LHCN-M2 (cell line): ENCODE data around the gene OR2AG2. TPM values are rescaled to one million over a fixed set of nuclear protein-coding genes. Genes with fewer than 3 reads are reported as not detected.

ENCODE experiments used
- DNase-seq: peaks from one replicate; pipeline ENCODE4 v3.0.0-alpha.2; 2012; ENCODE audit warnings: low read depth
- total RNA-seq: library from RNA; depleted of rRNA; stranded (reverse); fragments of >200 nt; gene quantifications from 2 replicates; pipeline ENCODE4 v1.2.3, GENCODE V29; 2014; rRNA removed

OR2AG2 gene
- total RNA-seq, 1 experiment from 2014 or later = not detected

- no peak for DNase-seq
These were observed 33.2 kb downstream of the OR2AG2 start for GRCh38 chr11:6738590-6738989.

GRCh38 chr11:6737872-6738466, 33.8 kb downstream of the OR2AG2 start:
- peak; percentile 35 for DNase-seq

- no peak for DNase-seq
These were observed 35.2 kb downstream of the OR2AG2 start for GRCh38 chr11:6736495-6737121.

GRCh38 chr11:6735306-6735705, 36.5 kb downstream of the OR2AG2 start:
- peak; percentile 18 for DNase-seq

GRCh38 chr11:6734616-6735015, 37.2 kb downstream of the OR2AG2 start:
- no peak for DNase-seq

- DNase-seq = no peak
These were observed 38.2 kb downstream of the OR2AG2 start for GRCh38 chr11:6733326-6734275.

- DNase-seq = no peak
These were observed 43.6 kb downstream of the OR2AG2 start for GRCh38 chr11:6727971-6728760.

- no peak for DNase-seq
These were observed 46.3 kb downstream of the OR2AG2 start for GRCh38 chr11:6725386-6725896.

- DNase-seq = no peak
These were observed 47.8 kb downstream of the OR2AG2 start for GRCh38 chr11:6724013-6724412.

GRCh38 chr11:6721343-6721742, 50.4 kb downstream of the OR2AG2 start:
- no peak for DNase-seq

- peak; percentile 86 for DNase-seq
These were observed 52.2 kb downstream of the OR2AG2 start for GRCh38 chr11:6719576-6719975.

GRCh38 chr11:6717426-6717825, 54.4 kb downstream of the OR2AG2 start:
- DNase-seq = no peak

Other genes starting within 250 kb of the OR2AG2 start
- 16.5 and 19.5 TPM in 2 replicates for gene RRP8, start 168.4 kb downstream of the OR2AG2 start, total RNA-seq
- gene ILK, start 168.2 kb downstream of the OR2AG2 start, total RNA-seq = 210 and 214 TPM in 2 replicates
- gene TAF10, start 159.8 kb downstream of the OR2AG2 start, total RNA-seq = 99.9 and 120 TPM in 2 replicates
- 22.1 and 36.1 TPM in 2 replicates for gene TPP1, start 152.6 kb downstream of the OR2AG2 start, total RNA-seq
- gene DCHS1, start 116.2 kb downstream of the OR2AG2 start, total RNA-seq = 2.4 and 2.6 TPM in 2 replicates
- gene MRPL17, start 88.6 kb downstream of the OR2AG2 start, total RNA-seq = 98.6 and 427 TPM in 2 replicates
- not detected in 2 replicates for gene OR2AG1, start 11.0 kb upstream of the OR2AG2 start, total RNA-seq
- not detected in 2 replicates for gene OR6A2, start 27.7 kb upstream of the OR2AG2 start, total RNA-seq
- gene OR10A5, start 73.7 kb upstream of the OR2AG2 start, total RNA-seq = not detected in 2 replicates
- gene OR10A2, start 91.1 kb upstream of the OR2AG2 start, total RNA-seq = not detected in 2 replicates
- gene OR10A4, start 104.6 kb upstream of the OR2AG2 start, total RNA-seq = not detected in 2 replicates
- not detected in 2 replicates for gene OR2D2, start 120.5 kb upstream of the OR2AG2 start, total RNA-seq
- not detected in 2 replicates for gene OR2D3, start 149.0 kb upstream of the OR2AG2 start, total RNA-seq
- 1.4 and 1.5 TPM in 2 replicates for gene ZNF215, start 154.4 kb upstream of the OR2AG2 start, total RNA-seq
- gene ZNF214, start 248.4 kb upstream of the OR2AG2 start, total RNA-seq = 1.1 and 1.5 TPM in 2 replicates
- not detected in 2 replicates for gene NLRP14, start 248.5 kb upstream of the OR2AG2 start, total RNA-seq